Jurkat, Clone E6-1 (cell line): ENCODE results near the gene RSAD1.
A peak's percentile ranks its signal among the peaks of the same experiment; 100 is the strongest.

ENCODE experiments used
- DNase-seq: peaks from one replicate; pipeline ENCODE4 v3.0.0-alpha.2; 2011; ENCODE audit warnings: low read depth, low spot score
- H3K4me3 ChIP-seq: 2 replicates; pipeline ENCODE4 v1.5.1; 2011; ENCODE audit warnings: mild to moderate bottlenecking, low read length, control low read depth, moderate library complexity

Gene RSAD1

GRCh38 chr17:50484386-50485155, 5.9 kb downstream of the RSAD1 start:
- no peak overlapping the region for H3K4me3 ChIP-seq
- no peak for DNase-seq

GRCh38 chr17:50487213-50488096, 8.8 kb downstream of the RSAD1 start:
- H3K4me3 ChIP-seq: no peak overlapping the region
- no peak for DNase-seq

GRCh38 chr17:50488880-50489279, 10.2 kb downstream of the RSAD1 start:
- no peak for DNase-seq
- H3K4me3 ChIP-seq: no peak overlapping the region

GRCh38 chr17:50491505-50491904, 12.8 kb downstream of the RSAD1 start:
- no peak for DNase-seq
- H3K4me3 ChIP-seq: no peak overlapping the region

GRCh38 chr17:50492214-50492613, 13.6 kb downstream of the RSAD1 start:
- no peak overlapping the region for H3K4me3 ChIP-seq
- no peak for DNase-seq

DNA sequence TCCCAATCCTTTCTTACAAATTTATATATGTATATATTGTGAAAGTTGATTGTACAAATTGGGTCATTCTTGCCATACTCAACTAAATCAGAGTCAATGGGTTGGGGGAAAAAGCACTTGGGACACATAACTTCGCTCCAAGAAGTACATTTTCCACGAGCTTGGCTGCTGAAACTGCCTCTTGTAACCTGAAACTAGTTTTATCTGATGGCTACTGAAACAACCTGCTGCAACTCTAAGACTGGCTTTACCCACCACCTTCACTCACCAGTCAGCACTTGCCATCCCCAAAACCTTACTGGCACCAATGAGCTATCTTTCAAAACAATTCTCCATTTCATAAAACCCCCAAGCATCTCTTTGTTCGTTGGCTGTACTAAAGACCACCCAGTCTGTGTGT, 15.1 kb downstream of the RSAD1 start:
- no peak for DNase-seq
- no peak overlapping the region for H3K4me3 ChIP-seq

- H3K4me3 ChIP-seq: no peak overlapping the region
- DNase-seq: no peak
These were observed 16.7 kb downstream of the RSAD1 start for GRCh38 chr17:50495217-50495823.

DNA sequence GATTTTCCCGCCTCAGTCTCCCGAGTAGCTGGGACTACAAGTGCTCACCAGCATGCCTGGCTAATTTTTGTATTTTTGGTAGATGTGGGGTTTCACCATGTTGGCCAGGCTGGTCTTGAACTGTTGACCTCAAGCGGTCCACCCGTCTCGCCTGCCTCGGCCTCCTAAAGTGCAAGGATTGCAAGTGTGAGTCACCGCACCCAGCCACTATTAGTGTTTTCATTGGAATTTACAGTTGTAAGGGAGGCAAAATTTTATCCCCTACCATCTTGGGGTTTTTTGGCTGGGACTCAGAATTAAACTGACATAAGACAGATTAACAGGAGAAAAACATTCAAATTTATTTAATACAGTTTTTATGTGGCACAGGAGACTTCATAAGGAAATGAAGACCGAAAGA, 17.3 kb downstream of the RSAD1 start:
- DNase-seq: no peak
- H3K4me3 ChIP-seq: no peak overlapping the region

DNA sequence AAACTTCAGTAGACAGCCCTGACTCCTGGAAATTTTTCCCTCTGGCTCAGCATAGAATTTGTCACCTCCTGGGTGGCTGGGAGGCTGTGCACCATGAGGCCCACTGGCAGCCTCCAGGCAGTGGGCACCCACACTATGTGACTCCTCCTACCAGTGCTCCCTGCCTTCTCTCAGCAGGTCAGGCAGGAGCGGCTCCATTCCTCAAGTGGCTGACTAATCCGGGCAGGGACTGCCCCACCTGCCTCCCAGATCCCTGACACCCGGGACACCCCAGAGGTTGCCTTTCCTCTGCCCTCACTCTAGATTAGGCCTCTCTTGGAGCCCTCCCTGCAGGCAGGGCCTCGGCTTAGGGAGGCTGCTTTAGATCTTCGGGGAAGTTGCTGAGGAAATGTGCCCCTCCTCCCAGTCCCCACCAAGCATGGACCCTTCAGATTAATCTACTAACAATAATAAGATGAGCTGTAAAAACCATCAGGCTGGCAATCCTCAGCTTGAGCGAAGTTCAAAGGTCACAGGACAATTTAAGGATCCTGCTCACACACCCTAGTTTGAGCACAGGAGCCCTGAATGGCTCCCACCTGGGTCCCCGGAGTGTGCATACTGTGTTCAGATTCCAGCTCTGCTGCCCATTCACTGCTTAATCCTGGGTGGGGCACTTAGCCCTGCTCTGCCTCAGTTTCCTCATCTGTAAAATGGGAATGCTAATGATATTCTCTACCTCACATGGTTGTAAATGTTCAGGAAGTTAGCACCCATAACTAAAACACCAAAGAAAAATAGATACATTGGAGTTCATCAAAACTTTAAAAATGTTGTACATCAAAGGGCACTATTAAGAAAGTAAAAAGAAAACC, 19.6 kb downstream of the RSAD1 start:
- no peak overlapping the region for H3K4me3 ChIP-seq
- DNase-seq: no peak

DNA sequence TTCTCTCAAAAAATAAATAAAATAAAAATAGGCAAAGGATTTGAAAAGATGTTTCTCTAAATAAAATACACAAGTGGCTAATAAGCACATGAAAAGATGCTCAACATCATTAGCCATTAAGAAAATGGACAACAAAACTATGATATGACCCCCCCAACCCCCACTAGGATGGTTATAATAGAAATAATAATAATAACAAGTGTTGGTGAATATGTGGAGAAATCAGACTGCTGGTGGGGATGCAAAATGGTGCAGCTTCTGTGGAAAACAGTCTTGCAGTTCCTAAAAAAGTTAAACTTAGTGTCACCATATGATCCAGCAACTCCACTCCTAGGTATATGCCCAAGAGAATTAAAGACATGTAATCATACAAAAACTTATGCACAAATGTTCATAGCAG, 20.6 kb downstream of the RSAD1 start:
- no peak for DNase-seq
- no peak overlapping the region for H3K4me3 ChIP-seq

- DNase-seq: no peak
- no peak overlapping the region for H3K4me3 ChIP-seq
These were observed 21.1 kb downstream of the RSAD1 start for GRCh38 chr17:50499721-50500120.

- DNase-seq: no peak
- no peak overlapping the region for H3K4me3 ChIP-seq
These were observed 22.4 kb downstream of the RSAD1 start for GRCh38 chr17:50501054-50501453.

- no peak overlapping the region for H3K4me3 ChIP-seq
- no peak for DNase-seq
These were observed 23.8 kb downstream of the RSAD1 start for GRCh38 chr17:50502301-50502990.

DNA sequence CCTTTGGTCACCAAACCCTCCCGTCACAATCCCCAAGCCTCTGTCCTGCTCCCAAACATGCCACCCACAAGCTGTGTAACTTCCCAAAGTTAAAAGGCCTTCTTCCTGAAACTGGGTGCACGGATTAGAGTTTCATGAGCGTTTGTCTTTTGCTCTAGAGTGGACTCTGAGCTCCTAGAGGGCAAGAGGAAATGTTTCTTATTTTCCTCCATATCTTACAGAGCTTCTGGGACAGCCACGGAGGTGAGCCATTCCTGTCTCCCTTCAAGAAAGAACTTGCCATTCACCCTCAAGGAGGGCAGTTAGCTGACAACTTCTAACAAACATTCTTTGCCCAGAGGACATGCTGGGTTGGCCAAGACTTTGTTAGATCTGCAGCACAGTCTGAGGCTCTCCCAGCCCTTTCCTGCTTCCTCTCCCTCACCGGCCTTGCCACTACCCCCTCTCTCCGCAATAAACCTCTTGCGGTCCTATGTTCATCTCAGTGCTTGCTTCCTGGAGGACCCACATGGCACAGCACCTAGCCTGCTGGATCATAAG, 27.0 kb downstream of the RSAD1 start:
- DNase-seq: no peak

GRCh38 chr17:50506298-50506697, 27.6 kb downstream of the RSAD1 start:
- no peak for DNase-seq
- H3K4me3 ChIP-seq: no peak overlapping the region

More for the DNA sequence above, 27.0 kb downstream of the RSAD1 start:
- no peak overlapping the region for H3K4me3 ChIP-seq

- peak within 1 kb of the TSS; percentile 93 for H3K4me3 ChIP-seq
- DNase-seq: peak; percentile 77
These were observed 29.4 kb downstream of the RSAD1 start, which contains the start of gene MYCBPAP for GRCh38 chr17:50507871-50508572. TSS of gene MYCBPAP (plus strand) at chr17:50508439. CDS start at chr17:50508675, 236 bp downstream.

DNA sequence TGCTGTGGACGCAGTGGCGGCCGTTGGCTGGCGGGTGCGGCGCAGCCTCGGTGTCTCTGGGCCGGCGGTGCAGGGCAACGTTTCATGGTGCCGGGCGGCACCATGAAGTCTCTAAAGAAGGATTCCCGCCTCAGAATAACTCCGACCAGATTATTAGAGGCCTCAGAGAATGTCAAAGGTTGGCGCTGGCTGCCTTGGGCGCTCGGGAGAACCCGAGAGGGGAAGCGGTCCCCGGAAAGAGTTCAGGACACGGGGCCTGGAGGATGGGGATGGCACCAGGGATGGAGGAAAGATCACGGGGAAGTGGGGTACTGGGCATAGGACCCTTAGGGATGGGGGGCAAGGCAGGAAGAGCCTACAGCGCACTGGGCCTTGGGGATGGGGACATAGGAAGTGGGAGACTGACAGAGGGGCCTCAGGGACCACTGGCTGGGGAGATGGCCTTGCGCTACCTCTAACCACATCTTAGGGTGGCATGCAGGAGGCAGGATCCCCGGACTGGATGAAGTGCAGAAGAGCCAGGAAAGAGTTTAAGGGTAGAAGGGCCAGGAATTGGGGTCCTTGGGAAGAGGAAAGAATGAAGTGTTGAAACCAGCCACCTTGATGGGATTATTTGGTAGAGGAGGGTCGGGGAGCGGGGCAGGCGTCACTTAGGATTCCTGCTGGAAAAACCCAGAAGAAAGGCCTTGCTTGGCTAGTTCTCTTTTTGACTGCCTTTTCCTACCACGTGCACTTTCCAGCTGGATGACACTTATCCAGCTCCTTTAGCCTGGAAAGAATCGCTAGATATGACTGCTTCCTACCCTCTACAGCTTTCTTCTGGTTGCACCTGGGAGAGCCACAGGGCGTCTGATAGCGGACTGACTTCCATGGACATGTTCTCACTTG, 30.2 kb downstream of the RSAD1 start:
- DNase-seq: no peak
- H3K4me3 ChIP-seq: peak overlapping the region; percentile 93
